Measurements from ENCODE around the gene UNC45B.

Gene UNC45B

GRCh38 chr17:35236821-35237220 lies 89.2 kb downstream of the UNC45B start:
- H3K4me3 ChIP-seq (IDR thresholded peaks at IDR 0.05; ENCODE audit: insufficient read depth, low read depth, low read length) = no peak overlapping the region
- no peak for TF ChIP-seq CTCF (conservative IDR thresholded peaks at IDR 0.05; ENCODE audit: low read depth, low read length)
- H3K4me2 ChIP-seq = no peak overlapping the region
- H3K79me2 ChIP-seq (ENCODE audit: insufficient read depth, low read depth) = no peaks in the 10 kb centered on the region
- H3K4me1 ChIP-seq (ENCODE audit: low read depth, poor library complexity, severe bottlenecking) = peaks cover 6% of the 10 kb centered on the region
- no peak overlapping the region for H3K9ac ChIP-seq
- H3K27me3 ChIP-seq (ENCODE audit: insufficient read depth, low read depth) = no peaks in the 10 kb centered on the region
- H3K36me3 ChIP-seq (ENCODE audit: insufficient read depth) = no peaks in the 10 kb centered on the region
- H3K27ac ChIP-seq = no peak overlapping the region
- H2AFZ ChIP-seq (ENCODE audit: low read depth) = no peak overlapping the region
- H4K20me1 ChIP-seq (ENCODE audit: insufficient read depth) = no peaks in the 10 kb centered on the region

GRCh38 chr17:35238821-35239220 lies 91.2 kb downstream of the UNC45B start:
- Histone ChIP-seq H3K27me3 (ENCODE audit: insufficient read depth, low read depth) (no peaks in the 10 kb centered on the region), H3K4me2 (no peak overlapping the region)
- no peak for TF ChIP-seq CTCF (conservative IDR thresholded peaks at IDR 0.05; ENCODE audit: low read depth, low read length)

More at GRCh38 chr17:35238821-35239220, 91.2 kb downstream of the UNC45B start:
- Histone ChIP-seq H3K9ac (no peak overlapping the region), H3K4me1 (ENCODE audit: low read depth, poor library complexity, severe bottlenecking) (peaks cover 17% of the 10 kb centered on the region), H4K20me1 (ENCODE audit: insufficient read depth) (no peaks in the 10 kb centered on the region), H2AFZ (ENCODE audit: low read depth) (no peak overlapping the region), H3K27ac (no peak overlapping the region), H3K79me2 (ENCODE audit: insufficient read depth, low read depth) (no peaks in the 10 kb centered on the region), H3K4me3 (IDR thresholded peaks at IDR 0.05; ENCODE audit: insufficient read depth, low read depth, low read length) (no peak overlapping the region), H3K36me3 (ENCODE audit: insufficient read depth) (no peaks in the 10 kb centered on the region)
